A673 (cell line): ENCODE measurements around the gene FHIP2A.

ENCODE experiments used
- CTCF ChIP-seq: fragments of 300-800, 200-600 bp; sonication (generic); conservative IDR thresholded peaks from 2 replicates; pipeline ENCODE4 v1.5.1; 2017; ENCODE audit warnings: low read depth, mild to moderate bottlenecking, antibody characterized with exemption, low read length, moderate library complexity, mixed read lengths
- EZH2 ChIP-seq: fragments of 200-600 bp; sonication (generic); IDR thresholded peaks from 2 replicates; pipeline ENCODE4 v1.6.1; 2017; ENCODE audit warnings: borderline replicate concordance, low read depth, mild to moderate bottlenecking, mixed read lengths, antibody characterized with exemption, low read length; ENCODE audit not compliant: poor library complexity, severe bottlenecking

DNA sequence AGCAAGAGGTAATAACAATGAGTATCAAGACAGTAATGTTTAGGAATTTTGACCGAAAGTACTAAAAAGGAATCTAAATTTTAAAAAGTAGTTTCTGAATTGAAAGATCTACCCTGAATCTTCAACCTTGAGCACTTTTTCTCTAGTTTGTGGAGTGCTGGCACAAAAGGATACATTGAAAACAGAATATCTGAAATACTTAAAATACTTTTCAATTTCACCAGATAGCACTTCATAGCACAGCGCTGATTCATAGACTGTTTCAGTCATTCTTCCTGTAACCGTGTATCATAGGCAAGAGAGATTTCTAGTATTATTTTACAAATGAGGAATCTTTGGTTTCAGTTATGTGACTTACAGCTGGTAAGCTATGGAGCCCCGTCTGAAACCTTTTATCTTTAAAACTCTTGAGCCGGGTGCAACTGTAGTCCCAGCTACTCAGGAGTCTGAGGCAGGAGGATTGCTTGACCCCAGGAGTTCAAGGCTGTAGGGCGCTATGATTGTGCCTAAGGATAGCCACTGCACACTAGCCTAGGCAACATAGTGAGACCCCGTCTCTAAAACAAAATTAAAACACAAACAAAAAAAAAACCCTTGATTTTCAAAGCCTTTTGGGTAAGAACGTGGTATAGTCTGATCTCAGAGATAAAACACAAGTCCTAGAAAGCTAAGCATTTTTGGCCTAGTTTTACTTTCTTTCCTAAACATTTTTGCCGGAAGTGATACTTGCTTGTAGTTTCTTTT, 35.1 kb downstream of the FHIP2A start:
- TF ChIP-seq CTCF (no peak), EZH2 (no peak)
